ENCODE measurements around the gene MVB12B.

The MVB12B gene

DNA sequence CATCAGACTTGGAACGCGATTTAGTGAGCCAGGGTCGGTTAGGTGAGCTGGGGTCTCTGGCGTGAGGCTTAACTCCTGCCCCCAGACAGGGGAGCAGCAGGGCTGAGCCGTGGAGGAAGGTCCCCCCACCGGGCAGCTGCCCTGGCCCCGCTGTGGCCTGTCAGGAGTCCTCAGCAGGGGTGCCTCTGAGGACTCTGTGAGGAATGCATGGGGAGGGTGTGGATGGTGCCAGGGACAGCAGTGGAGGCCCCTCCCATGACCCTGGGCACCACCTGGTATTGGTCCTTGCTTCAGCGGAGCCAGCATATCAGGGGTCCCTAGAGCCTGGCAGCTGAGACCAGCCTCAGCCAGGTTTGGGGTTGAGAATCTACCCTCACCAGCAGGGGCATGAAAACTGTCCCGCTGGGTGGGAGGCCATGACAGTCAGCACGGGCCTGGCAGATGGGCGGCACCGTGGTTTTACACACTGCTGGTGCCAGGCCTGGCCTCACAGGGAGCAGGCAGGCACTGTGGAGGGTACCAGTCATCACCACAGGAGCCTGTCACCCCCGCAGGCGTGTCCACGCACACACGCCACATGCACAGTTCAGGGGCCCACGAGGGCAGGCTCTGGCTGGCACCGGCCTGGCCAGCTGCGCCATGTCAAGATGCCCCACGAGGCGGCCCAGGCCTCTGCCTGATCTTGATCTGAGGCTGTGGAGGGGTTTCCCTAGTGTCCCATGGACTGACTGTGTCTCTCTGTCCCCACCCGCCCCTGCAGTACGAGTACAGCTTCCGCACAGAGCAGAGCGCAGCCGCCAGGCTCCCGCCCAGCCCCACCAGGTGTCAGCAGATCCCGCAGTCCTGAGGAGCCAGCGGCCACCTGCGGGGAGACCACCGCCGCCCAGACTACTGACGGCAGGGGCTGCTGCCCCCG, 176.0 kb downstream of the MVB12B start:
- Histone ChIP-seq H3K4me3 (ENCODE audit: insufficient read depth, low read length, poor library complexity, severe bottlenecking) (no peak overlapping the region), H3K27ac (ENCODE audit: low read depth, low read length) (no peak overlapping the region), H3K9me3 (ENCODE audit: insufficient read depth, low read length) (no peaks in the 10 kb centered on the region), H3K9me2 (replicated peaks; ENCODE audit: insufficient read depth, low read length) (no peaks in the 10 kb centered on the region), H3K36me3 (ENCODE audit: low read length) (no peaks in the 10 kb centered on the region), H2AFZ (ENCODE audit: low read depth, low read length, severe bottlenecking) (no peak overlapping the region), H4K20me1 (ENCODE audit: low read depth, low read length) (peaks cover 4% of the 10 kb centered on the region; the same call in 1 of the 2 replicates), H3K79me2 (ENCODE audit: insufficient read depth, low read length) (no peaks in the 10 kb centered on the region), H3K4me2 (ENCODE audit: low read depth, low read length, poor library complexity, severe bottlenecking) (no peak overlapping the region), H3K9ac (ENCODE audit: low read length) (no peak overlapping the region), H3K27me3 (ENCODE audit: low read length) (no peaks in the 10 kb centered on the region), H3F3A (ENCODE audit: insufficient read depth) (no peaks in the 10 kb centered on the region)
- TF ChIP-seq CTCF (IDR thresholded peaks at IDR 0.05; ENCODE audit: insufficient read depth, low read length, poor library complexity, severe bottlenecking) (no peak), EZH2phosphoT487 (conservative IDR thresholded peaks at IDR 0.05; ENCODE audit: low read length) (no peak)

GRCh38 chr9:126503333-126504085, 176.9 kb downstream of the MVB12B start:
- H3K4me2 ChIP-seq (ENCODE audit: low read depth, low read length, poor library complexity, severe bottlenecking): no peak overlapping the region
- no peaks in the 10 kb centered on the region for H3K79me2 ChIP-seq (ENCODE audit: insufficient read depth, low read length)
- TF ChIP-seq EZH2phosphoT487 (conservative IDR thresholded peaks at IDR 0.05; ENCODE audit: low read length) (no peak), CTCF (IDR thresholded peaks at IDR 0.05; ENCODE audit: insufficient read depth, low read length, poor library complexity, severe bottlenecking) (no peak)
- no peak overlapping the region for H3K4me3 ChIP-seq (ENCODE audit: insufficient read depth, low read length, poor library complexity, severe bottlenecking)
- H3K9ac ChIP-seq (ENCODE audit: low read length): no peak overlapping the region
- no peaks in the 10 kb centered on the region for H3K9me3 ChIP-seq (ENCODE audit: insufficient read depth, low read length)
- H3K9me2 ChIP-seq (replicated peaks; ENCODE audit: insufficient read depth, low read length): no peaks in the 10 kb centered on the region
- H3K36me3 ChIP-seq (ENCODE audit: low read length): no peaks in the 10 kb centered on the region
- no peaks in the 10 kb centered on the region for H3F3A ChIP-seq (ENCODE audit: insufficient read depth)
- no peak overlapping the region for H2AFZ ChIP-seq (ENCODE audit: low read depth, low read length, severe bottlenecking)
- peaks cover 4% of the 10 kb centered on the region; the same call in 1 of the 2 replicates for H4K20me1 ChIP-seq (ENCODE audit: low read depth, low read length)
- H3K27me3 ChIP-seq (ENCODE audit: low read length): no peaks in the 10 kb centered on the region
- no peak overlapping the region for H3K27ac ChIP-seq (ENCODE audit: low read depth, low read length)

GRCh38 chr9:126504086-126504976, 177.7 kb downstream of the MVB12B start:
- Histone ChIP-seq H2AFZ (ENCODE audit: low read depth, low read length, severe bottlenecking) (no peak overlapping the region), H3K9ac (ENCODE audit: low read length) (no peak overlapping the region), H3K79me2 (ENCODE audit: insufficient read depth, low read length) (no peaks in the 10 kb centered on the region), H3K9me2 (replicated peaks; ENCODE audit: insufficient read depth, low read length) (no peaks in the 10 kb centered on the region), H3K4me2 (ENCODE audit: low read depth, low read length, poor library complexity, severe bottlenecking) (no peak overlapping the region), H3K9me3 (ENCODE audit: insufficient read depth, low read length) (no peaks in the 10 kb centered on the region), H3F3A (ENCODE audit: insufficient read depth) (no peaks in the 10 kb centered on the region), H3K27me3 (ENCODE audit: low read length) (no peaks in the 10 kb centered on the region), H3K36me3 (ENCODE audit: low read length) (no peaks in the 10 kb centered on the region), H4K20me1 (ENCODE audit: low read depth, low read length) (peaks cover 4% of the 10 kb centered on the region; the same call in 1 of the 2 replicates), H3K27ac (ENCODE audit: low read depth, low read length) (no peak overlapping the region), H3K4me3 (ENCODE audit: insufficient read depth, low read length, poor library complexity, severe bottlenecking) (no peak overlapping the region)
- no peak for TF ChIP-seq EZH2phosphoT487 (conservative IDR thresholded peaks at IDR 0.05; ENCODE audit: low read length)
- no peak for TF ChIP-seq CTCF (IDR thresholded peaks at IDR 0.05; ENCODE audit: insufficient read depth, low read length, poor library complexity, severe bottlenecking)

Data from SU-DHL-6 (cell line).